ENCODE measurements around the gene SCAP. TPM values are rescaled to one million over a fixed set of nuclear protein-coding genes. Genes with fewer than 3 reads are reported as not detected.

Gene SCAP
- total and polyA plus RNA-seq, 2 of the 4 experiments (the other 2 are of a cell fraction), result 25.3 to 34.6 TPM

GRCh38 chr3:47414161-47414564, 61.6 kb downstream of the SCAP start:
- in situ Hi-C loops (cut with MboI; ENCODE audit: low sequenced_read_pairs) (no loop called here), intact Hi-C loops (cut with micrococcal nuclease) (no loop called here), dilution Hi-C loops (cut with HindIII; ENCODE audit: low sequenced_read_pairs, unreplicated experiment) (no loop called here)
- no peak overlapping the region for H3K4me2 ChIP-seq (ENCODE audit: low read depth, low read length)
- CTCF ChIA-PET, result interaction anchor here (0.6 kb wide), 1 partner anchor 1150 kb away, joined by 3 read pairs; no protein-coding TSS in a partner anchor
- no peak overlapping the region for H3K18ac ChIP-seq (ENCODE audit: low read depth, low read length)
- BruUV-seq (replicated peaks), result no TSS peak
- no peak overlapping the region for H3K56ac ChIP-seq (ENCODE audit: extremely low read depth, insufficient read depth, low read length)
- H3K27ac ChIP-seq (ENCODE audit: insufficient read depth, low read length), result no peak overlapping the region
- H3K9me3 ChIP-seq (ENCODE audit: control insufficient read depth, insufficient read depth, low read length), result no peaks in the 10 kb centered on the region
- H2AK9ac ChIP-seq (replicated peaks; ENCODE audit: low read depth, low read length, poor library complexity), result peak overlapping the region; percentile 55
- no peak for DNase-seq
- H3K4ac ChIP-seq (ENCODE audit: low read depth, low read length), result no peak overlapping the region
- H3K79me1 ChIP-seq (ENCODE audit: low read depth in 1 of 2, low read length in 2 of 2), result peaks cover 4 to 6% of the 10 kb centered on the region in 2 experiments; a peak in 2 of 4 replicates
- no peak overlapping the region for H2BK5ac ChIP-seq (ENCODE audit: low read depth, low read length, poor library complexity, severe bottlenecking)
- H2BK15ac ChIP-seq (ENCODE audit: low read depth, low read length), result no peak overlapping the region
- peaks cover 65% of the 10 kb centered on the region for H3K36me3 ChIP-seq (ENCODE audit: control insufficient read depth, insufficient read depth, low read length)
- H3K4me3 ChIP-seq (ENCODE audit: insufficient read depth, low read depth, low read length), result no peak overlapping the region
- H4K5ac ChIP-seq (ENCODE audit: low read depth, low read length), result no peak overlapping the region
- H3K23ac ChIP-seq (ENCODE audit: low read depth, low read length), result no peak overlapping the region
- H4K20me1 ChIP-seq (ENCODE audit: insufficient read depth, low read length), result peaks cover 19% of the 10 kb centered on the region
- TF ChIP-seq RCOR1 (IDR thresholded peaks at IDR 0.05; ENCODE audit: insufficient replicate concordance, low read length), result no peak
- no peak for TF ChIP-seq FOS (IDR thresholded peaks at IDR 0.05; ENCODE audit: low read depth, low read length)
- TF ChIP-seq, protein P1, sequence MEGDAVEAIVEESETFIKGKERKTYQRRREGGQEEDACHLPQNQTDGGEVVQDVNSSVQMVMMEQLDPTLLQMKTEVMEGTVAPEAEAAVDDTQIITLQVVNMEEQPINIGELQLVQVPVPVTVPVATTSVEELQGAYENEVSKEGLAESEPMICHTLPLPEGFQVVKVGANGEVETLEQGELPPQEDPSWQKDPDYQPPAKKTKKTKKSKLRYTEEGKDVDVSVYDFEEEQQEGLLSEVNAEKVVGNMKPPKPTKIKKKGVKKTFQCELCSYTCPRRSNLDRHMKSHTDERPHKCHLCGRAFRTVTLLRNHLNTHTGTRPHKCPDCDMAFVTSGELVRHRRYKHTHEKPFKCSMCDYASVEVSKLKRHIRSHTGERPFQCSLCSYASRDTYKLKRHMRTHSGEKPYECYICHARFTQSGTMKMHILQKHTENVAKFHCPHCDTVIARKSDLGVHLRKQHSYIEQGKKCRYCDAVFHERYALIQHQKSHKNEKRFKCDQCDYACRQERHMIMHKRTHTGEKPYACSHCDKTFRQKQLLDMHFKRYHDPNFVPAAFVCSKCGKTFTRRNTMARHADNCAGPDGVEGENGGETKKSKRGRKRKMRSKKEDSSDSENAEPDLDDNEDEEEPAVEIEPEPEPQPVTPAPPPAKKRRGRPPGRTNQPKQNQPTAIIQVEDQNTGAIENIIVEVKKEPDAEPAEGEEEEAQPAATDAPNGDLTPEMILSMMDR (conservative IDR thresholded peaks at IDR 0.05; ENCODE audit: low read depth, low read length), result no peak
- no peak for TF ChIP-seq MXI1 (IDR thresholded peaks at IDR 0.05; ENCODE audit: borderline replicate concordance, low read depth, low read length)
- no peak for TF ChIP-seq MAFK (IDR thresholded peaks at IDR 0.05; ENCODE audit: low read depth, low read length)
- no peak for TF ChIP-seq CHD1 (IDR thresholded peaks at IDR 0.05; ENCODE audit: low read depth, low read length)
- TF ChIP-seq NFE2L2 (IDR thresholded peaks at IDR 0.05; ENCODE audit: low read depth, low read length), result no peak
- TF ChIP-seq POLR2A (IDR thresholded peaks at IDR 0.05; ENCODE audit: low read depth, low read length), result no peak
- TF ChIP-seq CEBPB (IDR thresholded peaks at IDR 0.05; ENCODE audit: low read depth, low read length), result no peak
- no peak for TF ChIP-seq RAD21 (IDR thresholded peaks at IDR 0.05; ENCODE audit: low read length)
- no peak overlapping the region for H2AFZ ChIP-seq (replicated peaks; ENCODE audit: low read length, poor library complexity)
- no peak overlapping the region for H3K9ac ChIP-seq (ENCODE audit: low read depth, low read length)
- no peaks in the 10 kb centered on the region for H3K4me1 ChIP-seq (ENCODE audit: control insufficient read depth, insufficient read depth, low read length)
- H4K91ac ChIP-seq (ENCODE audit: insufficient read depth, low read depth, low read length), result no peak overlapping the region
- WGBS, 2 experiments (ENCODE audit: extremely low coverage in 2 of 2, insufficient read length in 1 of 2), result no CpG with 5 or more reads among the region's 3 CpGs
- H3K14ac ChIP-seq (replicated peaks; ENCODE audit: low read depth, low read length), result no peak overlapping the region
- H2AK5ac ChIP-seq (ENCODE audit: low read depth, low read length), result no peak overlapping the region
- no peaks in the 10 kb centered on the region for H3K9me1 ChIP-seq (ENCODE audit: insufficient read depth, low read length)
- no peak overlapping the region for H2BK20ac ChIP-seq (ENCODE audit: low read depth, low read length)
- H4K8ac ChIP-seq (ENCODE audit: low read depth in 2 of 2, low read length in 2 of 2), result no peak overlapping the region
- H2BK120ac ChIP-seq (ENCODE audit: low read depth, low read length), result no peak overlapping the region
- ATAC-seq (ENCODE audit: low read depth), result no peak
- POLR2A ChIA-PET (ENCODE audit: unreplicated experiment), result no interaction called here
- H3K27me3 ChIP-seq (ENCODE audit: control insufficient read depth, insufficient read depth, low read length), result no peaks in the 10 kb centered on the region

All from IMR-90 (cell line).